ENCODE results near the gene REELD1. TPM values are rescaled to one million over a fixed set of nuclear protein-coding genes. Genes with fewer than 3 reads are reported as not detected.

The REELD1 gene
- total and polyA plus RNA-seq, 12 donors: 0.14 to 1.1 (median 0.40) TPM; not detected in 7

DNA sequence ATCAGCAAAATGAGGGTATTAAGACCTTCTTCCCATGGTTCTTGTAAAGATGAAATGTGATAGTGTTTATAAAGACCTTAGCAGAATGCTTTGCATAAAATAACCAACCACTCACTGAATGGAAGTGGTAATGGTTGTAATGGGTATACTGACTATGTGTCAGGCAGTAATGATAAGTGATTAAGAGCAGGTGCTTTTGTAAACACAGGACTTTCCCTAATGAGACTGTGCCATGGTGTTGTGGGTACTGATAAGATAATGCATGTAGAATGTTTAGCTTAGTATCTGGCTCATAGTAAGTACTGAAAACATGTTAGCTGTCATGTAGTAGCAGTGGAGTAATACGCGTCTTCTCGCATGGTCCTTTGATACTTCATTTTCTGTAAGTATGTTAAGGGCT is 31.9 kb upstream of the REELD1 start:
- WGBS, 4 donors: 95 to 98% (median 96%) methylated on average over 3 of the region's 3 CpGs
- TF ChIP-seq POLR2A (IDR thresholded peaks at IDR 0.05): no peak
- TF ChIP-seq, protein P1, sequence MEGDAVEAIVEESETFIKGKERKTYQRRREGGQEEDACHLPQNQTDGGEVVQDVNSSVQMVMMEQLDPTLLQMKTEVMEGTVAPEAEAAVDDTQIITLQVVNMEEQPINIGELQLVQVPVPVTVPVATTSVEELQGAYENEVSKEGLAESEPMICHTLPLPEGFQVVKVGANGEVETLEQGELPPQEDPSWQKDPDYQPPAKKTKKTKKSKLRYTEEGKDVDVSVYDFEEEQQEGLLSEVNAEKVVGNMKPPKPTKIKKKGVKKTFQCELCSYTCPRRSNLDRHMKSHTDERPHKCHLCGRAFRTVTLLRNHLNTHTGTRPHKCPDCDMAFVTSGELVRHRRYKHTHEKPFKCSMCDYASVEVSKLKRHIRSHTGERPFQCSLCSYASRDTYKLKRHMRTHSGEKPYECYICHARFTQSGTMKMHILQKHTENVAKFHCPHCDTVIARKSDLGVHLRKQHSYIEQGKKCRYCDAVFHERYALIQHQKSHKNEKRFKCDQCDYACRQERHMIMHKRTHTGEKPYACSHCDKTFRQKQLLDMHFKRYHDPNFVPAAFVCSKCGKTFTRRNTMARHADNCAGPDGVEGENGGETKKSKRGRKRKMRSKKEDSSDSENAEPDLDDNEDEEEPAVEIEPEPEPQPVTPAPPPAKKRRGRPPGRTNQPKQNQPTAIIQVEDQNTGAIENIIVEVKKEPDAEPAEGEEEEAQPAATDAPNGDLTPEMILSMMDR (IDR thresholded peaks at IDR 0.05): no peak
- intact Hi-C loops (cut with DNase I): no loop called here

DNA sequence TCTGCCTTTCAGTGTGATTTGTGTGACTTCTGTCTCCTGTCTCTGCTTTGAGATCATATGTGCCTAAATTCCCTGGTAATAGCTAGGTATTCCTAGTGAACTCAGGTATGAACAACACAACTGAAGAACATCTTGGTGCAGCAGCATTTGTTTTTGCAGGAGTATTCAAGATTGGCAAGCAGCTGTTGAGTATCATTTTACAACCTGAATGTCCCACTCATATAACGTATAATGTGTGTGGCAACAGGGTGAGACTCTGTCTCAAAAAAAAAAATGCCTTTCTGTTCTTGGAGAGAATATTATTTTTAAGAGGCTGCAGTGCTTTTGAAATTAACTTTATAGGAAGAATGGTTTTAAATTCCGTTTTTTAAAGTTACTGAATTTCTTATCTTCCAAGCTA is 31.1 kb upstream of the REELD1 start:
- Histone ChIP-seq H3K27ac (no peak overlapping the region), H3K9me3 (replicated peaks in 1 of 3) (no peaks in the 10 kb centered on the region), H3K4me3 (no peak overlapping the region), H3K36me3 (replicated peaks in 1 of 2) (peaks cover 0 to 5% of the 10 kb centered on the region in 2 donors), H3K4me1 (replicated peaks in 1 of 2) (peaks cover 3 to 28% of the 10 kb centered on the region in 2 donors), H3K27me3 (no peaks in the 10 kb centered on the region)
- TF ChIP-seq POLR2A (IDR thresholded peaks at IDR 0.05): no peak
- TF ChIP-seq, protein P1 (IDR thresholded peaks at IDR 0.05): no peak
- DNase-seq: no peak
- 85 to 95% (median 93%) methylated on average over 2 of the region's 2 CpGs for WGBS, 4 donors
- intact Hi-C loops (cut with DNase I): no loop called here

More for the DNA sequence above, 31.9 kb upstream of the REELD1 start:
- no peaks in the 10 kb centered on the region for H3K9me3 ChIP-seq (replicated peaks in 1 of 3)
- H3K36me3 ChIP-seq (replicated peaks in 1 of 2): peaks cover 0 to 5% of the 10 kb centered on the region in 2 donors
- no peak overlapping the region for H3K4me3 ChIP-seq
- DNase-seq: no peak
- peaks cover 10 to 36% of the 10 kb centered on the region in 2 donors for H3K4me1 ChIP-seq (replicated peaks in 1 of 2)
- H3K27ac ChIP-seq: no peak overlapping the region
- no peaks in the 10 kb centered on the region for H3K27me3 ChIP-seq

DNA sequence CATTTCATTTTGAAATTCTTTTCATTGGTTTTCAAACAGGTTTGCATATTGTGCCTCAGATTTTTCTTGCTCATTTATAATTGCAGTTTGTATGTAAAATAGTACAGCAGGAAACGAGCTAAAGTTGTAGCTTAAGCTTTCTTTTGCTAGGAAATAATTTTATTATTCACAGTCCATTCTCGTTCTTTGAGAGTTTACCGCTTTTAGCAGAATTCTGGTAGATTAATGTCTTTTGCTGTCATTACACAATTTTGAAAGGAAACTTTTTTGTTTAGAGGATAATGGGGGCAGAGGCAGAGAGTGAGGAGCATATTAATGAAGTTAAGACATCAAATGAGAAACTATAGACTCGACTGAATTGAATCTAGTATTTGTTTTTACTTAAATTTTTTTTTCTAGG is 28.3 kb upstream of the REELD1 start:
- no peak for TF ChIP-seq POLR2A (IDR thresholded peaks at IDR 0.05)
- TF ChIP-seq, protein P1 (IDR thresholded peaks at IDR 0.05): no peak

DNA sequence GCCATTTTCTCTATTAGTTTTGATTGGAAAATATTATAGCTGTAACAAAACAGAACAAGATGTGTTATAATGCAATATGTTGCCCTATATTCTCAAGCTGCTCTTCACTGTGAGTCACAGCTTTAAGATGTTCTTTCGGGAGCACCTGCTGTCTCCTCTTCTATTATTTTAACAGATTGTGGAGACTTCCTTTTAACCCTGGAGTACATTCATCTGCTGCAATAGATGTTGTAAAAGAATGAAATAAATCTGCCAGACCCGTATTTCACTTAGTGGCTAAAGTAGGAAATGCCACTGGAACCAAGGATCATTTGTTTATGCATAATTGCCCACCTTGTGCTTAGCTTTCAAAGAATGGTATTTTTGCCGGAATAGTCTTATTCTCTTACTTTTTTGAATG is 27.7 kb upstream of the REELD1 start:
- Histone ChIP-seq H3K27me3 (no peaks in the 10 kb centered on the region), H3K4me1 (replicated peaks in 1 of 2) (no peaks in the 10 kb centered on the region), H3K9me3 (replicated peaks in 1 of 3) (no peaks in the 10 kb centered on the region), H3K4me3 (no peak overlapping the region), H3K36me3 (replicated peaks in 1 of 2) (peaks cover 0 to 24% of the 10 kb centered on the region in 2 donors), H3K27ac (no peak overlapping the region)
- intact Hi-C loops (cut with DNase I): no loop called here
- DNase-seq: no peak
- WGBS, 4 donors: 76 to 84% (median 80%) methylated on average over 3 of the region's 3 CpGs
- TF ChIP-seq, protein P1 (IDR thresholded peaks at IDR 0.05): no peak
- no peak for TF ChIP-seq POLR2A (IDR thresholded peaks at IDR 0.05)

More for the DNA sequence above, 28.3 kb upstream of the REELD1 start:
- H3K27ac ChIP-seq: no peak overlapping the region
- intact Hi-C loops (cut with DNase I): no loop called here
- peaks cover 0 to 24% of the 10 kb centered on the region in 2 donors for H3K36me3 ChIP-seq (replicated peaks in 1 of 2)
- peaks cover 0 to under 1% of the 10 kb centered on the region in 2 donors for H3K4me1 ChIP-seq (replicated peaks in 1 of 2)
- no peaks in the 10 kb centered on the region for H3K9me3 ChIP-seq (replicated peaks in 1 of 3)
- DNase-seq: no peak
- H3K27me3 ChIP-seq: no peaks in the 10 kb centered on the region
- no peak overlapping the region for H3K4me3 ChIP-seq
- 91 to 94% (median 92%) methylated on average over 4 of the region's 4 CpGs for WGBS, 4 donors

Measured in adrenal gland (tissue), 12 donors.